ENCODE results near the gene COBLL1. TPM values are rescaled to one million over a fixed set of nuclear protein-coding genes. Genes with fewer than 3 reads are reported as not detected.

Gene COBLL1
- total and polyA plus RNA-seq, 4 donors: 16.3 to 114 (median 36.4) TPM

DNA sequence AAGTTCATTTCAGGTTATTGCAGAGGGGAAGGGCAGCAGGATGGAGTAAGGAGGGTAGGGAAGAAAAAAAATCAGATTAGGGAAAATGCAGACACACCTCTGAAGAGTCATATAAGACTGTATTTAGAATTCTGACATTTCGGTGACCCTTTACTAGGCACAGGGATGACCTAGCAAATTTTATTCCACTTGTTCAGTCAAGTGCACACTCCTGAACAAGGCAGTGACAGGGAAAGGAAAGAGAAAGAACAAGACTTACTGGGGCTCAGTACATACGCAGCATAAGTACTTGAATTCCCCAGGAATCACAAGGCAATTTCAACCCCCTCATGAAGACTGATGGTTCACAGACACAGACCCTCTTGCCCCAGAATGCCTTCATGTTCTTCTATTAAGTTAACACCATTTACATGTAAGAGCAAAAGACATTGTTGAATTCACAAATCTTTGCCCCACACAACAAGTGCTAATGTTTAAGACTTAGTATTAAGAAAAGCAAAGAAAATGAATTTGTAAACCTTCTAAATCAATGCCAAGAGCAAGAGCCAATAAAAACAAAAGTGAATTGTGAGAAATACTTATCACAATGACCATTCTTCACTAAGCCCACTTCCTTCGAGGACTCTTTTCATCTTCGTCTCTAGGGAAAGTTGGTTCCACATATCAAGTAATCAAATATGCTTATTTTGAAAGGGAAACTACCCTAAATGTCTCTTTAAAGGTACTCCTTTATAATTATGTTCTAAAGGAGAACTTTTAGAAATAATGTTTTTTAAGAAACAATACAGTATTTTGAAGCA lies 47.0 kb downstream of the COBLL1 start:
- no peaks in the 10 kb centered on the region for H3K9me3 ChIP-seq (ENCODE audit: control insufficient read depth in 4 of 4, low read length in 3 of 4)
- H3K27ac ChIP-seq (ENCODE audit: low read depth in 1 of 2, low read length in 2 of 2): no peak overlapping the region
- H3K4me3 ChIP-seq (ENCODE audit: low read depth in 1 of 3, low read length in 3 of 3): no peak overlapping the region
- peaks cover 2 to 25% (median 6%) of the 10 kb centered on the region in 4 donors for H3K4me1 ChIP-seq (ENCODE audit: control insufficient read depth in 4 of 4, insufficient read depth in 4 of 4, low read length in 3 of 4)
- TF ChIP-seq NR2F2 (IDR thresholded peaks at IDR 0.05) (no peak), EGR1 (IDR thresholded peaks at IDR 0.05; ENCODE audit: low read depth in 2 of 2) (no peak), HNF4G (IDR thresholded peaks at IDR 0.05) (no peak), TAF1 (conservative IDR thresholded peaks at IDR 0.05) (no peak), FOXA1 (IDR thresholded peaks at IDR 0.05) (no peak), GABPA (IDR thresholded peaks at IDR 0.05 in 1 of 2, conservative IDR thresholded peaks at IDR 0.05 in 1 of 2) (no peak), RXRA (IDR thresholded peaks at IDR 0.05) (no peak), FOXA2 (IDR thresholded peaks at IDR 0.05) (no peak), YY1 (IDR thresholded peaks at IDR 0.05) (no peak), JUND (IDR thresholded peaks at IDR 0.05) (no peak)
- TF ChIP-seq, protein P1, sequence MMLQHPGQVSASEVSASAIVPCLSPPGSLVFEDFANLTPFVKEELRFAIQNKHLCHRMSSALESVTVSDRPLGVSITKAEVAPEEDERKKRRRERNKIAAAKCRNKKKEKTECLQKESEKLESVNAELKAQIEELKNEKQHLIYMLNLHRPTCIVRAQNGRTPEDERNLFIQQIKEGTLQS (IDR thresholded peaks at IDR 0.05): no peak
- TF ChIP-seq, protein P2, sequence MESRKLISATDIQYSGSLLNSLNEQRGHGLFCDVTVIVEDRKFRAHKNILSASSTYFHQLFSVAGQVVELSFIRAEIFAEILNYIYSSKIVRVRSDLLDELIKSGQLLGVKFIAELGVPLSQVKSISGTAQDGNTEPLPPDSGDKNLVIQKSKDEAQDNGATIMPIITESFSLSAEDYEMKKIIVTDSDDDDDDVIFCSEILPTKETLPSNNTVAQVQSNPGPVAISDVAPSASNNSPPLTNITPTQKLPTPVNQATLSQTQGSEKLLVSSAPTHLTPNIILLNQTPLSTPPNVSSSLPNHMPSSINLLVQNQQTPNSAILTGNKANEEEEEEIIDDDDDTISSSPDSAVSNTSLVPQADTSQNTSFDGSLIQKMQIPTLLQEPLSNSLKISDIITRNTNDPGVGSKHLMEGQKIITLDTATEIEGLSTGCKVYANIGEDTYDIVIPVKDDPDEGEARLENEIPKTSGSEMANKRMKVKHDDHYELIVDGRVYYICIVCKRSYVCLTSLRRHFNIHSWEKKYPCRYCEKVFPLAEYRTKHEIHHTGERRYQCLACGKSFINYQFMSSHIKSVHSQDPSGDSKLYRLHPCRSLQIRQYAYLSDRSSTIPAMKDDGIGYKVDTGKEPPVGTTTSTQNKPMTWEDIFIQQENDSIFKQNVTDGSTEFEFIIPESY (IDR thresholded peaks at IDR 0.05): no peak
- TF ChIP-seq, protein P3, sequence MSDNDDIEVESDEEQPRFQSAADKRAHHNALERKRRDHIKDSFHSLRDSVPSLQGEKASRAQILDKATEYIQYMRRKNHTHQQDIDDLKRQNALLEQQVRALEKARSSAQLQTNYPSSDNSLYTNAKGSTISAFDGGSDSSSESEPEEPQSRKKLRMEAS (IDR thresholded peaks at IDR 0.05): no peak
- TF ChIP-seq, protein P4, sequence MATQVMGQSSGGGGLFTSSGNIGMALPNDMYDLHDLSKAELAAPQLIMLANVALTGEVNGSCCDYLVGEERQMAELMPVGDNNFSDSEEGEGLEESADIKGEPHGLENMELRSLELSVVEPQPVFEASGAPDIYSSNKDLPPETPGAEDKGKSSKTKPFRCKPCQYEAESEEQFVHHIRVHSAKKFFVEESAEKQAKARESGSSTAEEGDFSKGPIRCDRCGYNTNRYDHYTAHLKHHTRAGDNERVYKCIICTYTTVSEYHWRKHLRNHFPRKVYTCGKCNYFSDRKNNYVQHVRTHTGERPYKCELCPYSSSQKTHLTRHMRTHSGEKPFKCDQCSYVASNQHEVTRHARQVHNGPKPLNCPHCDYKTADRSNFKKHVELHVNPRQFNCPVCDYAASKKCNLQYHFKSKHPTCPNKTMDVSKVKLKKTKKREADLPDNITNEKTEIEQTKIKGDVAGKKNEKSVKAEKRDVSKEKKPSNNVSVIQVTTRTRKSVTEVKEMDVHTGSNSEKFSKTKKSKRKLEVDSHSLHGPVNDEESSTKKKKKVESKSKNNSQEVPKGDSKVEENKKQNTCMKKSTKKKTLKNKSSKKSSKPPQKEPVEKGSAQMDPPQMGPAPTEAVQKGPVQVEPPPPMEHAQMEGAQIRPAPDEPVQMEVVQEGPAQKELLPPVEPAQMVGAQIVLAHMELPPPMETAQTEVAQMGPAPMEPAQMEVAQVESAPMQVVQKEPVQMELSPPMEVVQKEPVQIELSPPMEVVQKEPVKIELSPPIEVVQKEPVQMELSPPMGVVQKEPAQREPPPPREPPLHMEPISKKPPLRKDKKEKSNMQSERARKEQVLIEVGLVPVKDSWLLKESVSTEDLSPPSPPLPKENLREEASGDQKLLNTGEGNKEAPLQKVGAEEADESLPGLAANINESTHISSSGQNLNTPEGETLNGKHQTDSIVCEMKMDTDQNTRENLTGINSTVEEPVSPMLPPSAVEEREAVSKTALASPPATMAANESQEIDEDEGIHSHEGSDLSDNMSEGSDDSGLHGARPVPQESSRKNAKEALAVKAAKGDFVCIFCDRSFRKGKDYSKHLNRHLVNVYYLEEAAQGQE (IDR thresholded peaks at IDR 0.05): no peak
- TF ChIP-seq, protein P5, sequence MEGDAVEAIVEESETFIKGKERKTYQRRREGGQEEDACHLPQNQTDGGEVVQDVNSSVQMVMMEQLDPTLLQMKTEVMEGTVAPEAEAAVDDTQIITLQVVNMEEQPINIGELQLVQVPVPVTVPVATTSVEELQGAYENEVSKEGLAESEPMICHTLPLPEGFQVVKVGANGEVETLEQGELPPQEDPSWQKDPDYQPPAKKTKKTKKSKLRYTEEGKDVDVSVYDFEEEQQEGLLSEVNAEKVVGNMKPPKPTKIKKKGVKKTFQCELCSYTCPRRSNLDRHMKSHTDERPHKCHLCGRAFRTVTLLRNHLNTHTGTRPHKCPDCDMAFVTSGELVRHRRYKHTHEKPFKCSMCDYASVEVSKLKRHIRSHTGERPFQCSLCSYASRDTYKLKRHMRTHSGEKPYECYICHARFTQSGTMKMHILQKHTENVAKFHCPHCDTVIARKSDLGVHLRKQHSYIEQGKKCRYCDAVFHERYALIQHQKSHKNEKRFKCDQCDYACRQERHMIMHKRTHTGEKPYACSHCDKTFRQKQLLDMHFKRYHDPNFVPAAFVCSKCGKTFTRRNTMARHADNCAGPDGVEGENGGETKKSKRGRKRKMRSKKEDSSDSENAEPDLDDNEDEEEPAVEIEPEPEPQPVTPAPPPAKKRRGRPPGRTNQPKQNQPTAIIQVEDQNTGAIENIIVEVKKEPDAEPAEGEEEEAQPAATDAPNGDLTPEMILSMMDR (IDR thresholded peaks at IDR 0.05; ENCODE audit: low read depth, low read length, missing input control): no peak
- no peaks in the 10 kb centered on the region for H3K27me3 ChIP-seq (ENCODE audit: control insufficient read depth in 4 of 4, insufficient read depth in 4 of 4, low read length in 3 of 4)
- H3K36me3 ChIP-seq (ENCODE audit: control insufficient read depth in 4 of 4, insufficient read depth in 3 of 4, low read depth in 1 of 4, low read length in 3 of 4): no peaks in the 10 kb centered on the region
- no peak for DNase-seq (ENCODE audit: low spot score)
- H3K9ac ChIP-seq (ENCODE audit: low read depth in 1 of 2, low read length in 2 of 2): no peak overlapping the region
- 79% methylated on average over 4 of the region's 4 CpGs for WGBS
